ENCODE data around the gene NKG7.
A peak's percentile ranks its signal among the peaks of the same experiment; 100 is the strongest.

NKG7 gene

DNA sequence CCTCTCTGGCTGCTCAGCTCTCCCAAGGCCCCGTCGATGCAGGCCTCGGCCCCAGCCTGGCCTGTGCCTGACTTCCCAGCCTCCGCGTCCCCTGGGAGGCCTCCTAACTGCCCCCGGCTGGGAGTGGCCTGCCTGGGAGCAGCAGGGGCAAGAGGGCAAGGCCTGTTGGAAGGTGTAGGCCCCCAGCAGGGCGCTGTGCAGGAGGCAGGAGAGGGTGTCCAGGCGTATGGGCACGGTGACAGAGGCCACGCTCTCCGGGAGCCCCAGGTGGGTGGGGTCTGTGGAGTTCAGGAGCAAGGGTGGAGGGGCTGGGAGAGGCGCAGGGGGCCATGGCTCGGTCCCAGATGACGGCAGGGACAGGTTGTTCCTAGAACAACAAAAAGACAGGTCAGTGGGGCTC, 16.7 kb upstream of the NKG7 start:
- DNase-seq, result no peak

DNA sequence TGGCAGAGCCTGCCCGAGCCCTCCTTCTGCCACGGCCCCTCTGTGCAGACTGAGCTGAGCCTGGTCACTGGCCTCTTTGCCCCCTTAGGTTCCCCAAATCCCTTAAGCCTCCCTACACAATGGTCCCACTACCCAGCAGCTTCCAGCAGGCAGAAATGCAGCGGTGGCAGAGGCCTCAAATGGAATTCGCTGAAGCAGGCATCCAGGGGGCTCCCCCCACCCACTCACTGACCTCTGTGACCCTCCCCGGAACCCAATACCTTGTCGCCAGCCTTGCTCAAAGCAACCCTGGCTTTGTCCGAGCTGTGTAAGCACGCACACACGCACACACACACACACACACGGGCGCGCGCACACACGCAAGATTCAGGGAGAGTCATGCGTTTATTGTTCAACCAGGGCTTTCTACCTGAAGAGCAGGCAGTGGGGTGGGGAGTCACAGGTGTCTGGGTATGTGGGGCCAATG, 15.5 kb upstream of the NKG7 start, which contains the start of gene LIM2:
TSS of gene LIM2 (minus strand) at position 51 of the 466 bp plus-strand sequence. CDS start 531 bp downstream, outside the sequence.
- DNase-seq, result no peak

DNA sequence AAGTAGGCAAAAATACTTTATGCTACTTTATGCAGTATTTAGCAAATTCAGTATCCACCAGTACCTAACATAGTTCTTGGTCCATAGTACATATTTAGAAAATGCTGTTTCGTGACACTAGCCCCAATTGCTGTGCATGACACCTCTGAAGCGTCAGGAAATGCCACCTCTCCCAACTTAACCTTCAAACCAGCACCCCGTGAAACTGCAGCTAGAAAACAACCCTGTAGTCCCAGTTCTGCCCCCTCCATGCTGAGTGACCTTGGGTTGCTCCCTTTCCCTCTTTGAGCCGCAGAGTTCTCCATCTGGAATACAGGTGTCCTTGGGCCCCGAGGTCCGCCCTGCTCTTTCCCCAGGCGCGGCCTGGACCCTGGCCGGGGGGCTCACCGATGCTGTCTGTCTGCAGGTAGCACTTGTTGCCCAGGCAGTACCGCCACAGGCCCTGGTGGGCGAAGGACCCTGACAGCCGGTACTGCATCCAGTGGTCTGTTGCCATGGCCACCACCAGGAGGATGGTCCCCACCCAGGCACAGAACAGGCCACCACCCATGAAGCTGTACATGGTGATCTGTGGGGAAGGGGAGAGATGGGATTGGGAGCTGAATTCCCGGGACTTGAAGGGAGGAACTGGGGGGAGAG, 14.5 kb upstream of the NKG7 start:
- DNase-seq, result no peak

DNA sequence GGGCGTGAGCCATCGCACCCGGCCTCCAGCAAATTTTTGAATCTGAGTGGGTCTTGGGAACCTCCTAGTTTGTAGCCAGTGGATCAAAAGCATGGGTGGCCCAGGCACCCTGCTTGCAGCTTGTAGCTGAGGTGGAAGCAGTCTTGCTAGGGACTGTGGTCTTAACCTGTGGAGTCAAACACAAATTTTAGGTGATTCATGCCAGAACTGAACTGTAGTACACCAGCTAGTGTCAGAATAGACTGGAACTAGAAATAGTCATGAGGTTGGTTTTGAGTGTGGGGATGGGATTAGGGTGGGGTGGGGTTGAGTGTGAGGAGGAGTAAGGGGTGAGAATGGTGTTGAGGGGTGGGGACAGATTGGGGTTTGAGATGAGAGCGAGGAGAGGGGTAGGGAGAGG, 9.6 kb upstream of the NKG7 start:
- no peak for DNase-seq

DNA sequence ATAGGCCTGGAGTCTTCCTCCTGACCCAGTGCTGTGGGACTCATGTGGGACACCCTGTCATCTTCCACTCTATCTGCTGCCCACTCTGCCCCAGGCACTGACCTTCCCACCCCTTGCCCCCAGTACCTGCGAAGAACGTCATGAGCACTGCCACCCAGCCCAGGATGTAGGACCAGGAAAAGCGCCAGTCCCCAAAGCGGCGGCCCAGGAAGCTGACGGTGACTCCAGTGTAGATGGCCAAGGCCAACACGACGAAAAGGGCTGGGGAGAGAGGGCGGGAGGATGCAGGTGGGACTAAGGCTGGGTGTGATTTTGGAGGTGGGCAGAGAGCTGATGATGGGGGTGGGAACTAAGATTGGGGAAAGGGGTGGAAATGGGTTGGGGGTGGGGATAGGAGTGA, 7.9 kb upstream of the NKG7 start:
- no peak for DNase-seq

DNA sequence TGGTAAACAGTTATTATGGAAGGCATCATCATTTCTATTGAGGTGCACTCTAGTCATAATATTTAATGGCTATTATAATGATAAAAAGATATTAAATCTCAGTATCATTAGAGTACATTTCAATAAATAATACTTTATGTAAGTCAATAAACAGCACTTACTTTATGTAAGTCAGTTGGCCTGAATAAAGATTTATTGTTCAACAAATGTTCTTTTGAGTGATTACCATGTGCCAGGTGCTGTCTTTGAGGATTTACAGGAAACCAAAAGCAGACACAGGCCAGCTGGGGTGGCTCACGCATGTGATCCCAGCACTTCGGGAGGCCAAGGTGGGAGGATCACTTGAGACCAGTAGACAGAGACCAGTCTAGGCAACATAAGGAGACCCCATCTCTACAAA, 5.0 kb upstream of the NKG7 start:
- DNase-seq, result no peak

DNA sequence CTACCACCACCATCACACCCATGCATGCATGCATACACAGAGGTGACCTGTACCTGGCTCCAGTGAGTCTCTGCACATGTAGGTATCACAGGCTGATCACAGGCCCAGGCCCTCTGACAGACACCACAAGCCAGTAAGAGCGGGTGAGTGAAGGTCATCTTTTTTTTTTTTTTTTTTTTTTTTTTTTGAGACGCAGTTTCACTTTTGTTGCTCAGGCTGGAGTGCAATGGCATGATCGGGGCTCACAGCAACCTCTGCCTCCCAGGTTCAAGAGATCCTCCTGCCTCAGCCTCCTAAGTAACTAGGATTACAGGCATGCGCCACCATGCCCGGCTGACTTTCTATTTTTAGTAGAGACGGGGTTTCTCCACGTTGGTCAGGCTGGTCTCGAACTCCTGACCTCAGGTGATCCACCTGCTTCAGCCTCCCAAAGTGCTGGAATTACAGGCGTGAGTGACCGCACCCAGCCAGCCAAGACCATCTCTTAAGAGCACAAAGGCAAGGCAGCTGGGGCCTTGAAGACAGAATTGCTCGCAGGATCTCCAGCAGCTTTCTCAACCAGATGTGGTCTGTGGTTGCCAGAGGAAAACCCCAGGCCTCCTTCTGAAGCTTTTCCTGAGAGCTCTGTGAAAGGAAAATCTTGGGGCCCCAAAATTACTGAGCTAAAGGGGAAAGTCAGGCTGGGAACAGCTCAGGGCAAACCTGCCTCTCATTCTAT, 3.2 kb upstream of the NKG7 start:
- no peak for DNase-seq

DNA sequence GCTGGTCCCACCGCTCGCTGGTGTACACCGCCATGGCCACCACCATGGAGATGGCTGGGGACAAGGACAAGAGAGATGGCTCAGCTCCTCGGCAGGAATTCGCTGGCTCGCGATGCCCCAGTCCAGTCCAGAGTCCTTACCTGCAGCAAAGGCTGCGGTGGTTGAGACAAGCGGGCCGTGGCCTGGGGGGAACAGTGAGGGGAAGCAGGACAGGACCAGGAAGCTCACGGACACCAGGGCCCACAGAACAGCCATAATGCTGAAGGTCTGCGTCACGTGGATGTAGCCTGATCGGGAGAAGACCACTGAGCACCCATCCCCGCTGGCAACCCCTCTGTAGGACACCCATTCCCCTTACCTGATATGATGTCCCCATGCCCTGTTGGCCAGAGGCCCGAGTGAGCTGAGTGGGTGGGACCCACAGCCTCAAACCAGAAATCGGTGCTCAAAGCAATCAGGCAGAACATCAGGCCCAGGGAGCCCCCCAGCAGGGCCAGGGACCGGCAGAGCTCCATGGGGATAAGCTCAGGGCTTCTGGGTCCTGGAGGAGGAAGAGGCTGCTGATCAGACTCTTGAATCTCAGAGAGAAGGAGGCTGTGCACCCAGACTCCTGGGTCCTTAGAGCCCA, 319 bp downstream of the NKG7 start:
- DNase-seq, result no peak

DNA sequence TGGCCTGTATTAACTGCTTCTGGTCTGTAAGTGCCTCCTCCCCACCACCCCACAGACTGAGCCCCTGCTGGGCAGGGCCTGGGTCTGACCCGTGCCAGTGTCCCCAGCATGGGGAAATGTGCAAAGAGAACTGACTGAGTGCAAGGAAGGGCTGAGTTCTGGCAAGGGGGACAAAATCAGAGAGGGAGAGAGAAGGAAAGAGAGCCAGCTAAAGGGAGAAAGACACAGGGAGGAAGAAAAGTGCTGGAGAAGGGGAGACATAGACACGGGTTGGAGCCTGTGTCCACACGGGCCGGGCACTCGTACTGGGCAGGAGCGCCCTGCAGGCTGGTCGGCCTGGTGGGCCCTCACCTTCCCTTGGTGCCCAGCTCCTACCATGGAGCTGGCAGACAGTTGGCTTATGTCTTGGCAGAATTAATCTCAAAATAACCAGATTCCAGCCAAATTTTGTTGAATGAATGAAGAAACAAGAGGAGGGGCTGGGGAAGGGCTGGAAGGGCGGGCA, 1.2 kb downstream of the NKG7 start:
- no peak for DNase-seq

DNA sequence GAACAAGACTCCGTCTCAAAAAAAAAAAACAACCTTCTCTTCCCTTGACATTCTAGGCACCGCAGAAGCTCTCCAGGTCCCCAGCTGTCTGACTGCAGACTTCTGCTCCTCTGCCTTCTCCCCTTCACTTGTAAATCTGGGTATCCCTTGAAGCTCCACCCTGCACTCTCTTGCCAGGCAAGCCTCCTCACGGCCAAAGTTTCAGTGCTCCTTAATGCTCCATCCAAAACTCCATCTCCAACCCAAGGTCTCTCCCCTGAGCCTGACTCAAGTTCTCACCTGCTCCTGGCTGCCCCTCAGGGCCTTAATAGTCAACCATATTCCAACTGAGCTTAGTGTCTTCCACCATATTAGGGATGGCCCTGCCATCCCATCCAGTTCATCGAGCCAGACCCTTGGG, 2.2 kb downstream of the NKG7 start:
- DNase-seq, result no peak

DNA sequence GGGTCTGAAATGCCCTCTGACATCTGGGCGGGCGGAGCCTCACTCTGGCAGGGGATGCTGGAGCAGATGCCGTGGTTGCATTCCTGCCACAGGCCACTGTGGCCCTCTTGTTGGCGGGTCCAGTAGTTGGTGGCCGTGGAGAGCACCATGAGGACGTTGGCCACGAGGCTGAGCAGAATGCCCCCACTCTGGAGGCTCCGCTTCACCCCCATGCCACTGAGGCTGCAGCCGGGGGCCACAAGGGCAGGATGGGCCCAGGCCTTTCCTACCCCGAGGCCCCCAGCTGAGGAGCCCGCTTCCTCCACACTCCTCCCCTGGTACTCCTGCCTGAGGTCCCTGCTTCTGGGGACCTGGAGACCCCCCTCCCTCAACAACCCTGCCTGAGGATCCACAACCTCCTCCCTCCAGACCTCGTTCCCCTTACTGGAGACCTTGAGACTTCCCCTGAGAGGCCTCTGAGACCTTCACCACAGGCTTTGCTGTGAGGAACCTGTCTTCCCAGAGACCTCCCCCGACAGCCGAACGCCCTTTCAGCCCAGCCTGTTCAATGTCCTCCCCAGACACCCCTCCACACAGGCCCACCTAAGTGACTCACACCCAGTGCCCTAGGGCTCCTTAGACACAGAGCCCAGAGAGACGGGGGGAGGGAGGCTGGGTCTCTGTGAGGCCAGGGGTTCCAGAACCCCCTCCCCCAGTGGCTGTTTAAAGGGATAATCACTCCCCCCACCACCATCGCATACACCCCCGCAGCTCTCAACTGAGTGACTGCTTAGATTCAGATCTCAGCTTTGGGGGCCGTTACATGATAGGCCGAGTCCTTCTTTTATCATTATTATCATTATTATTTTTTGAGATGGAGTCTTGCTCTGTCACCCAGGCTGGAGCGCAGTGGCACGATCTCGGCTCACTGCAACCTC, 3.8 kb downstream of the NKG7 start, which contains the start of gene CLDND2:
TSS of gene CLDND2 (minus strand) at position 638 of the 917 bp plus-strand sequence. CDS start at position 212, 426 bp downstream.
- no peak for DNase-seq

DNA sequence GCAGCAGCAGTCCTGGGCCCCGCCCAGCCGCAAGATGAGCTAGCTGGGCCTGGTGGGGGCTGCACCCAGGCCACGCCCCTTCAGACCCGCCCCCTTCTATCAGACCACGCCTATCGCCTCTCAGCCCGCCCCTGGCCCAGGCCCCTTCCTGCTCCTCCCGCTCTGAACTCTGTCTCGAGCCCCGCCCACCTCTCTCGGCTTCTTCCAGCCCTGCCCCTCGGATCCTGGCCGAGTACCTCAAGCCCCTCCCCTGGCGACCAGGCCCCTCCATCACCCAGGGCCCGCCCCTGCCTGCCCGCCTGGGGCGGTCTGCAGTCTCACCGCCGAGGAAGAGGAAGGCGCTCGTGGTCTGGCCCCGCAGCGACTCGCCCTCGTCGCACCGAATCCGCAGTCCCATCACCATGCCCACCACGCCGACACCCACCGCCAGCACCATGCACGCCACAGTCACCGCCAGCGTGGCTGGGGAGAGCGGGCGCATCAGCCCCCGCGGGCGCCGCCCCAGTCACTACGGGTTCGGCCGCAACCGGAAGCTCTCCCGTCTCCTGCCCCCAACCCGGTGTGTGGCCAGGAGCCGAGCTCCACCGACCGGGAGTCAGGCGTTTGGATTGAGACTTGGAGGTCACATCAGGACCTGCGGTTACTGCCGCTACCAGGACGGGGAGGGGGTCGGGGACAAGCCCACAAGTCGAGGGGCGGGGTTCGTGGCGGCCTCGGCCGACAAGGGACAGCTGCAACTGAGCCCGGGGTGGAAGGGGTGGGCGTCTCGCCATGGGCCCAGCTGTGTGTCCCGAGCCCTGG, 4.7 kb downstream of the NKG7 start:
- peak; percentile 93 for DNase-seq

DNA sequence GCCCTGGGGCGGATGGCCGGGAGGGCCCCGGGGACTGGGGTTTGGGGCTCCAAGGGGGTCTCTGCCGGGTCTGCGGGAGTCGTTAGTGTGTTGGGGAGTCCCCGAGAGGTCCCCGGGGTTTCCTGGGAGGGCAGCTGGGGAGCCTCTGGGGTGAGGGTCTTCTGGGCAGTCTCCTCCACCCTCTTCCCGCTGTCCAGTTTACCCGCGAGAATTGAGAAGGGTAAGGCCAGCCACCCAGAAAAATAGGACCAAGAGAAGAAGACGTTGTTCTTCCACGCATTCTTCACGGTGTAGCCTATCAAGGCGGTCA, 5.2 kb downstream of the NKG7 start:
- no peak for DNase-seq

DNA sequence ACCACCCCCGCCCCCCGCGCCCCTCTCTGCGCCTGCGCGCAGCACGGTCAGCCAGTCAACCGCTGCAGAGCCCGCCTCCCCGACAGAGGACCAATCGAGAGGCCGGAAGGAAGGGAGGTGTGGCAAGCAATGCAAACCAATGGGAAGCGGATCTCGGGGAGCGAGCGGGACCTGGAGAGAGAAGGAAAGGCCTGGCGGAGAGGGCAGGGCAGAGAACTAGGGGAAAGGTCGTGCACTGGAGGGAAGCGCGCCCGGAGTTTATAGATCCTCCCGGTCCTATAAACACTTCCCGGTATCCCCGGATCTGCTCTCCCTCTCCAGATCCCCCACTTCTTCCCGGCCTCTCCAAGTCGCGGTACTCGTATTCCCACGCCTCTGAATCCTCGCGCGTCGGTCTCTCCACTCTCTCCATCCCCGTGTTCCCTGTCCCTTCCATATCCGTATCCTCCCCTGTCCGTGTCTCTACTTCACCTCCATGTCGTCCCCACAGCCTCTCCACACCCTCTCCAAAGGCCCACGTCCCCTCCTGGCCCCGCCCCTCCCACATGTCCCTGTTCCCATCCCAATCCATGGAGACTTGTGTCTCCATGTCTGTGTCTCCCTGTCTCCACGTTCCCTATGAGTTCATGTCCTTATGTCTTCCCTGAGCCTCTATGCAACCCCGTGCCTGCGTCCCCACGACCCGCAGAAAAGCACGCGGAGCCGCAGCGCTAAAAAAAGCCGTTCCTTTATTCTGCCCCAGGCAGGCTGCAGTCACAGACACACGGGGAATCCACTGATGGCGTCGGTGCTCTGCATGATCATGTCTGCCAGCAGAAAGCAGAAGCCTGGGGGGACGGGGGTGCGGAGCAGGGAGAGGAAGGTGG, 5.8 kb downstream of the NKG7 start:
- DNase-seq, result peak; percentile 85

DNA sequence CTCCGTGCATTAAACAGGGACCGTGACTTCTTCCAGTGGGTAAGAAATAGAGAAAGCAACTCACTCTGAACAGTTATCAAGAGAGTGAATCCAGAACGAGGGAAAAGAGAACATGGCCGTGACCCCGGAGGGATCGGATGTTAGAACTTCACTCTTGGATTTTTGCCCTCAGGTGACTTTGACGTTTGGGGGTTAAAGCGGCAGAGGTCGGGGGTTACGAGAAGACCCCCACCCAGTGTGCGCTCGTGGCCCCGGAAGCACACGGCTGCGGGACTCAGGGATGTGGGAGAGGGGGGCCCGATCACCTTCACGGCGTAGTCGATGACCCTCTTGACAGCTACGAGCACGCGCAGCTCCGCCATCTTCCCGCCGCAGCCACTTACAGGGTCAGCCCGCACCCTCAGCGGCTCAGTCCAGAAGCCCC, 6.5 kb downstream of the NKG7 start, which contains the start of gene ETFB:
TSS of gene ETFB (minus strand) at position 424 of the 424 bp plus-strand sequence. CDS start at position 362, 62 bp downstream.
- no peak for DNase-seq

DNA sequence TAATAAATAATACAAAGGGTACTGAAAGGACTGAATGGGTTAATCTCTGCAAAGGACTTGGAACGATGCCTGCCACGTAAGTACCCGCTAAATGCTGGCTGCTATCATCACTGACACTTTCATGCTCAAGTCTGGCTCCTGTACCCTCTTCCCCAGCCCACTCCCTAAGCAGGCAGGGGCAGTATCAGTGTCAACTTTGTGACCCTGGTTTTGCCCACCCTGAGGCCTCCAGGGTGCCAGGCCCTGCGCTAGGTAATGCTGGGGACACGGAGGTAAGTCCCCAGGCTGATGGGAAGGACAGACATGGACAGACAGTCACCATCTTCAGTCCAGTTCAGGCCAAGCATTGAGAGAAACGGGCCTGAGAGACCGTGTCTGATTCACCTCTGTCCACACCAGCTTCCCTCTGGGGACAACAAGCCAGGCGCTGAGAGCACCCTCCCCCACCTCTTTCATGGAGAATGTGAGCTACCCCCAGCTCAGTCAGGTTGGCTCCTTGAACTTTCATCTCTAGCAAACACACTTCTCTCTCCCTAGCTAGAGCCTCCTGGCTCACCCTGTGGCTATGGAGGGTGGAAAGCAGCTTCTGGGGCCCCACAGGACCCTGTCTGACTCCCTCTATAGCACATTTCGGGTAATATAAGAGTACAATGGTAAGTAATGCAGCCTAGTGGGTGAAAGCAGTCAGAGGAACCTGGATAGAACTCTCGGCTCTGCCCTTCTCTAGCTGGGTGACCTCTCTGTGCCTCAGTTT, 7.1 kb downstream of the NKG7 start:
- no peak for DNase-seq

DNA sequence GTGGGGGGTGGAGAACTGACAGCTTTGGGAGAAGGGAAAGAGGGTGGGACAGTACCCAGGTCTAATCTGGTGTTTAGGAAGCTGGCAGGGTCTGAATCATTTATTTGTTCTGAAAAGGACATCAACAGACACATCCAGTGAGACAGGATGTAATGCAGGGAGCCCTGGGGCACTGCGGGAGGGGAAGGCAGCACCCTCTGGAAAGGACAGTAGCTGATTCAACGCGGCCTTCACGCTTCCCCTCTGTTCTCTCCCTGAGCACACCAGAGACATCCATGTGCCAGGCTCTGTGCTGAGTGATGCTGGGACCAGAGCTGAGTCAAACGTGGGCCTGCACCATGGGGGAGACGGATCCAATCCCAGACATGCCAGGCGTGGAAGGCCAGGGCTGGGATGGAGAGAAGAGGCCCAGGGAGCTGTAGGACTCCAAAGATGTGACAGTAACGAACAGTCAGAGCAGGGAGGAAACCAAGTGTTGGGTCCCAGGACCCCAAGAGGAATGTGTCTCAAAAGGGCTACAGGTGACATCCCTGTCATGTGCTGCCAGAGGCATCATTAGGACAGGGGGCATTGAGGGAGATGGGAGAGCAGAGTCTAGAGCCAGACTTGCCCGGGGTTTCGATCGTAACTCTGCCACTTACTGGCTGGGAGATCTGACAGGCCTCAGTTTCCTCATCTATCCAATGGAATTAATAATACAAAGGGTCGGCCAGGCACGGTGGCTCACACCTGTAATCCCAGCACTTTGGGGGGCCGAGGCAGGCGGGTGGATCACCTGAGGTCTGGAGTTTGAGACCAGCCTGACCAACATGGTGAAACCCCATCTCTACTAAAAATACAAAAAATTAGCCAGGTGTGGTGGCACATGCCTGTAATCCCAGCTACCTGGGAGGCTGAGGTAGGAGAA, 8.0 kb downstream of the NKG7 start:
- no peak for DNase-seq

DNA sequence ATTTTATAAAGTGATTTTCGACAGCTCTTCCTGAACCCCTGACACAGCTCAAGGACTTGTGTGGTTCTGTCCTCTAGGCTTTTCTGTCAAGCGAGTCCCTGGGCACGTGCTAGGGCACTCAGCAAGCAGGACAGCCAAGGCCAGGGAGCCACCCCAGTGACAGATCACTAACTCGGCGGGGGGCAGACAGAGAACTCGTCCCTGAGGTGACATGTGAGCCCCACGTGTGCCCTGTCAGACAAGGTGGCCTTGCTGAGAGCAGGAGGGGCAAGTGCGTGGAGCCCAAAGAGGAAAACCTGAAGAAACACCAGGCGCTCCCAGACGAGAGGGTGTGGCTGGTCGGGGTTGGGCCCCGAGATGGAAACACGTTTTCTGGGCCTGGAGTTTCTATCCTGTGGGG, 11.2 kb downstream of the NKG7 start:
- DNase-seq, result no peak

DNA sequence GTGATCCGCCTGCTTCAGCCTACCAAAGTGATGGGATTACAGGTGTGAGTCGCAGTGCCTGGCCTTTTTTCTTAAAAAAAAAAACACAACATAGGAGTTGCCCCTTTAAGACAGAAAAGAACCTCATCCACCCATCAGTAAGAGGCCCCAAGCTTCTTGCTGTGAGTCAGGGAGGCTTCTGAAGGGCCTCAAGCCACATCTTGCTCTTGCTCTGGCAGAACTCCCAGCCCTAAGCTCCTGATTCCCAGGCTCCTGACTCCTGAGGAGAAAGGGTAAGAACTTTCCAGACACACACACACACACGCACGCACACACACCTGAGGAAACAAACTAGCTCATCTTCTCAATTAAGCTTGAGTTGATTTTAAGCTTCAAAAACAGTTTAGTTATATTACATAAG, 13.2 kb downstream of the NKG7 start:
- no peak for DNase-seq
